GM12878 (cell line): ENCODE measurements around the gene SAMHD1. TPM values are rescaled to one million over a fixed set of nuclear protein-coding genes. Genes with fewer than 3 reads are reported as not detected.

Experiments
- CEBPB ChIP-seq, 2 experiments: fragments of 150-350 bp in 1 of 2; IDR thresholded peaks; 2 replicates each; pipeline ENCODE4 v1.6.1; 2012 to 2014; ENCODE audit warnings: low read depth in 2 of 2, low read length in 2 of 2, borderline replicate concordance in 1 of 2, inconsistent platforms in 1 of 2
- GABPA ChIP-seq: IDR thresholded peaks from 2 replicates; pipeline ENCODE4 v1.6.1; 2014; ENCODE audit warnings: antibody characterized with exemption, low read depth, mild to moderate bottlenecking, inconsistent platforms
- JUNB ChIP-seq: IDR thresholded peaks from 2 replicates; pipeline ENCODE4 v1.6.1; 2016; ENCODE audit warnings: antibody characterized with exemption, mild to moderate bottlenecking
- SP1 ChIP-seq: IDR thresholded peaks from one replicate; pipeline ENCODE4 v1.6.1; 2011; ENCODE audit warnings: low read depth, low read length
- ZZZ3 ChIP-seq: IDR thresholded peaks from 2 replicates; pipeline ENCODE4 v1.6.1; 2011; ENCODE audit warnings: low read depth; ENCODE audit not compliant: control insufficient read depth, insufficient read length
- polyA plus RNA-seq, 11 experiments: library from polyadenylated mRNA; depleted of rRNA in 4 of 11; unstranded in 6 of 11; stranded (reverse) in 5 of 11; fragments of >200 nt; fragmentation: Nextera tagmentation in 4 of 11; fragmentation: Illumina TruSeq in 1 of 11; extraction: Ambion mirVana in 4 of 11; extraction: Trizol in 1 of 11; gene quantifications; 1 replicate in 1 of 11; 2 replicates in 10 of 11; pipeline versions ENCODE4 v1.2.1 to v1.2.3, GENCODE V29; 2011 to 2016; ENCODE audit warnings: inconsistent platforms in 2 of 11, missing spikeins in 2 of 11, low read depth in 1 of 11
- total RNA-seq, 4 experiments: library from RNA; depleted of rRNA in 3 of 4; stranded (reverse); fragments of >200 nt in 3 of 4; fragmentation: Illumina TruSeq in 1 of 4; extraction: Trizol in 1 of 4; gene quantifications; 2 replicates each; pipeline versions ENCODE4 v1.2.1 to v1.2.3, GENCODE V29; 2013 to 2021
- TF ChIP-seq, protein P1 (sequence below): fragments of 450-650 bp; IDR thresholded peaks from 2 replicates; pipeline ENCODE4 v1.6.1; 2017; ENCODE audit warnings: mild to moderate bottlenecking, moderate library complexity
- TF ChIP-seq, protein P2 (sequence below): fragments of 450-650 bp; IDR thresholded peaks from 2 replicates; pipeline ENCODE4 v1.6.1; 2014; ENCODE audit warnings: mild to moderate bottlenecking

Gene SAMHD1
- total and polyA plus RNA-seq, 10 of the 15 experiments (the other 5 are each of a cell fraction or from before 2014, with no cell fraction given), result 20.5 to 47.9 (median 38.8) TPM

DNA sequence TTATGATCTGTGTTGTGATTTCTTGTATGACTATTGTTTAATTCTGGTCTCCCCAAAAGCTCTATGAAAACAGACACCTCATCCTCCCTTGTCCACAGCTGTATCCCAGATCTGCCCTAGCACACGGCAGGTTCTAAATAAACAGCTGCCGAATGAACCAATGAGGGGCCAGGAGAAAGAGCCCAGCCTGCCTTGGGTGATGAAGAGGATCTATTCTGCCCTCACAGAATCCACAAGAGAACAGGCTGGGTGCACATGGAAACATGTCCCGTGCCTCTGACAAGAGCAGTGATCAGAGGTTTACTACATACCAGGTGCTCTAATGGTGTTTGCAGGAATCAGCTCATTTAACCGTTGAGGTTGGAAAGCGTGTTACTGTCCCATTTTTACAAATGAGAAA, 91.2 kb downstream of the SAMHD1 start (continued):
- TF ChIP-seq, protein P1, sequence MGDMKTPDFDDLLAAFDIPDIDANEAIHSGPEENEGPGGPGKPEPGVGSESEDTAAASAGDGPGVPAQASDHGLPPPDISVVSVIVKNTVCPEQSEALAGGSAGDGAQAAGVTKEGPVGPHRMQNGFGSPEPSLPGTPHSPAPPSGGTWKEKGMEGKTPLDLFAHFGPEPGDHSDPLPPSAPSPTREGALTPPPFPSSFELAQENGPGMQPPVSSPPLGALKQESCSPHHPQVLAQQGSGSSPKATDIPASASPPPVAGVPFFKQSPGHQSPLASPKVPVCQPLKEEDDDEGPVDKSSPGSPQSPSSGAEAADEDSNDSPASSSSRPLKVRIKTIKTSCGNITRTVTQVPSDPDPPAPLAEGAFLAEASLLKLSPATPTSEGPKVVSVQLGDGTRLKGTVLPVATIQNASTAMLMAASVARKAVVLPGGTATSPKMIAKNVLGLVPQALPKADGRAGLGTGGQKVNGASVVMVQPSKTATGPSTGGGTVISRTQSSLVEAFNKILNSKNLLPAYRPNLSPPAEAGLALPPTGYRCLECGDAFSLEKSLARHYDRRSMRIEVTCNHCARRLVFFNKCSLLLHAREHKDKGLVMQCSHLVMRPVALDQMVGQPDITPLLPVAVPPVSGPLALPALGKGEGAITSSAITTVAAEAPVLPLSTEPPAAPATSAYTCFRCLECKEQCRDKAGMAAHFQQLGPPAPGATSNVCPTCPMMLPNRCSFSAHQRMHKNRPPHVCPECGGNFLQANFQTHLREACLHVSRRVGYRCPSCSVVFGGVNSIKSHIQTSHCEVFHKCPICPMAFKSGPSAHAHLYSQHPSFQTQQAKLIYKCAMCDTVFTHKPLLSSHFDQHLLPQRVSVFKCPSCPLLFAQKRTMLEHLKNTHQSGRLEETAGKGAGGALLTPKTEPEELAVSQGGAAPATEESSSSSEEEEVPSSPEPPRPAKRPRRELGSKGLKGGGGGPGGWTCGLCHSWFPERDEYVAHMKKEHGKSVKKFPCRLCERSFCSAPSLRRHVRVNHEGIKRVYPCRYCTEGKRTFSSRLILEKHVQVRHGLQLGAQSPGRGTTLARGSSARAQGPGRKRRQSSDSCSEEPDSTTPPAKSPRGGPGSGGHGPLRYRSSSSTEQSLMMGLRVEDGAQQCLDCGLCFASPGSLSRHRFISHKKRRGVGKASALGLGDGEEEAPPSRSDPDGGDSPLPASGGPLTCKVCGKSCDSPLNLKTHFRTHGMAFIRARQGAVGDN, result no peak
- TF ChIP-seq, protein P2, sequence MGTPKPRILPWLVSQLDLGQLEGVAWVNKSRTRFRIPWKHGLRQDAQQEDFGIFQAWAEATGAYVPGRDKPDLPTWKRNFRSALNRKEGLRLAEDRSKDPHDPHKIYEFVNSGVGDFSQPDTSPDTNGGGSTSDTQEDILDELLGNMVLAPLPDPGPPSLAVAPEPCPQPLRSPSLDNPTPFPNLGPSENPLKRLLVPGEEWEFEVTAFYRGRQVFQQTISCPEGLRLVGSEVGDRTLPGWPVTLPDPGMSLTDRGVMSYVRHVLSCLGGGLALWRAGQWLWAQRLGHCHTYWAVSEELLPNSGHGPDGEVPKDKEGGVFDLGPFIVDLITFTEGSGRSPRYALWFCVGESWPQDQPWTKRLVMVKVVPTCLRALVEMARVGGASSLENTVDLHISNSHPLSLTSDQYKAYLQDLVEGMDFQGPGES, result no peak
- TF ChIP-seq GABPA, result no peak
- no peak for TF ChIP-seq JUNB
- no peak for TF ChIP-seq CEBPB (IDR thresholded peaks at IDR 0.05; ENCODE audit: borderline replicate concordance in 1 of 2, low read depth in 2 of 2, low read length in 2 of 2)
- TF ChIP-seq SP1, result no peak
- no peak for TF ChIP-seq ZZZ3
- TF ChIP-seq, all 136 proteins: peak for 0
